Measurements from ENCODE around the gene SLC35B2. TPM values are rescaled to one million over a fixed set of nuclear protein-coding genes. Genes with fewer than 3 reads are reported as not detected.
A peak's percentile ranks its signal among the peaks of the same experiment; 100 is the strongest.

SLC35B2 gene
- total and polyA plus RNA-seq, 9 of the 15 experiments (the other 6 are each of a cell fraction or from before 2014, with no cell fraction given): 14.5 to 59.1 (median 47.1) TPM

DNA sequence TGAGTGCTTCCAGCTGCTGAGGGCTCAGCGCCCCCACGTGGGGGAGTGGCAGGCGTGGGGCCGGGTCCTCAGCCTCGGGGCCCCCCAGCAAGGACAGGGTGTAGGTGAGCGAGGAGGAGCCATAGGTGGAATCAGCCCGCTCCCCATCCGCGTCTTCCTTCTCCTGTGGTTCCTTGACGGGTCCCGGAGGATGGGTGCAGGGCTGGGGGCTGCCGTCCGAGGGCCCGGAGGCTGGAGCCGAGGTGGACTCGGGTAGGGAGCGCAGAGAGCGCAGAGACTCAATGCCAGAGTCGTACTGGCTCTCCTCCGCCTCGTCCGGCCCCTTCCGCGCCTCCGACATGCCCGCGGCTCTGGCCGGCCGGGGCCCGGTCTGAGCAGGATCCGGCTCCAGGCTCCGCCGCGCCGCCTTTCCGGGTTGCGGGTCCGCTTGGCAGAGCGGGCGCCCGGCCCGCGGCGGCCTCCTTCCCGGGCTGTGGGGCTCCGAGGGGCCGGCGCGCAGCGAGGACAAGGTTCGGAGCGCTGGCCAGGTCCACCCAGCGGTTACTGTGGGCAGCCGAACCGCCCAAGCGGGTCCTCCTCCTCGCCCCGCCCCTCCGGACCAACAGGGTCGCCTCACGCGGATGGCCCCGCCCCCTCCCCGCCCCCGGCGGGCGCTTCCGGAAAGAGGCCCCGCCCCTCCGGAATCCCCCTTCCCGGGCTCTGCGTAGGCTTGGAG is 7.8 kb upstream of the SLC35B2 start, which contains the start of gene NFKBIE (continued):
- TF ChIP-seq, protein P1, sequence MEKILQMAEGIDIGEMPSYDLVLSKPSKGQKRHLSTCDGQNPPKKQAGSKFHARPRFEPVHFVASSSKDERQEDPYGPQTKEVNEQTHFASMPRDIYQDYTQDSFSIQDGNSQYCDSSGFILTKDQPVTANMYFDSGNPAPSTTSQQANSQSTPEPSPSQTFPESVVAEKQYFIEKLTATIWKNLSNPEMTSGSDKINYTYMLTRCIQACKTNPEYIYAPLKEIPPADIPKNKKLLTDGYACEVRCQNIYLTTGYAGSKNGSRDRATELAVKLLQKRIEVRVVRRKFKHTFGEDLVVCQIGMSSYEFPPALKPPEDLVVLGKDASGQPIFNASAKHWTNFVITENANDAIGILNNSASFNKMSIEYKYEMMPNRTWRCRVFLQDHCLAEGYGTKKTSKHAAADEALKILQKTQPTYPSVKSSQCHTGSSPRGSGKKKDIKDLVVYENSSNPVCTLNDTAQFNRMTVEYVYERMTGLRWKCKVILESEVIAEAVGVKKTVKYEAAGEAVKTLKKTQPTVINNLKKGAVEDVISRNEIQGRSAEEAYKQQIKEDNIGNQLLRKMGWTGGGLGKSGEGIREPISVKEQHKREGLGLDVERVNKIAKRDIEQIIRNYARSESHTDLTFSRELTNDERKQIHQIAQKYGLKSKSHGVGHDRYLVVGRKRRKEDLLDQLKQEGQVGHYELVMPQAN (IDR thresholded peaks at IDR 0.05; ENCODE audit: borderline replicate concordance): peak; percentile 87
- TF ChIP-seq NONO (IDR thresholded peaks at IDR 0.05; ENCODE audit: low read depth in 2 of 2, low read length in 1 of 2): peak in 1 of 2 experiments; percentile 43; a peak in 2 of 4 replicates
- no peak for TF ChIP-seq NFE2L1 (tag; IDR thresholded peaks at IDR 0.05; ENCODE audit: borderline replicate concordance, low read depth)
- no peak for TF ChIP-seq TCF7 (IDR thresholded peaks at IDR 0.05; ENCODE audit: borderline replicate concordance)
- TF ChIP-seq, protein P2, sequence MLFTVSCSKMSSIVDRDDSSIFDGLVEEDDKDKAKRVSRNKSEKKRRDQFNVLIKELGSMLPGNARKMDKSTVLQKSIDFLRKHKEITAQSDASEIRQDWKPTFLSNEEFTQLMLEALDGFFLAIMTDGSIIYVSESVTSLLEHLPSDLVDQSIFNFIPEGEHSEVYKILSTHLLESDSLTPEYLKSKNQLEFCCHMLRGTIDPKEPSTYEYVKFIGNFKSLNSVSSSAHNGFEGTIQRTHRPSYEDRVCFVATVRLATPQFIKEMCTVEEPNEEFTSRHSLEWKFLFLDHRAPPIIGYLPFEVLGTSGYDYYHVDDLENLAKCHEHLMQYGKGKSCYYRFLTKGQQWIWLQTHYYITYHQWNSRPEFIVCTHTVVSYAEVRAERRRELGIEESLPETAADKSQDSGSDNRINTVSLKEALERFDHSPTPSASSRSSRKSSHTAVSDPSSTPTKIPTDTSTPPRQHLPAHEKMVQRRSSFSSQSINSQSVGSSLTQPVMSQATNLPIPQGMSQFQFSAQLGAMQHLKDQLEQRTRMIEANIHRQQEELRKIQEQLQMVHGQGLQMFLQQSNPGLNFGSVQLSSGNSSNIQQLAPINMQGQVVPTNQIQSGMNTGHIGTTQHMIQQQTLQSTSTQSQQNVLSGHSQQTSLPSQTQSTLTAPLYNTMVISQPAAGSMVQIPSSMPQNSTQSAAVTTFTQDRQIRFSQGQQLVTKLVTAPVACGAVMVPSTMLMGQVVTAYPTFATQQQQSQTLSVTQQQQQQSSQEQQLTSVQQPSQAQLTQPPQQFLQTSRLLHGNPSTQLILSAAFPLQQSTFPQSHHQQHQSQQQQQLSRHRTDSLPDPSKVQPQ (CRISPR knock-in tag; IDR thresholded peaks at IDR 0.05; ENCODE audit: borderline replicate concordance): no peak
- TF ChIP-seq HDAC8 (tag; IDR thresholded peaks at IDR 0.05): no peak
- no peak for TF ChIP-seq ESRRB (CRISPR knock-in tag; IDR thresholded peaks at IDR 0.05; ENCODE audit: borderline replicate concordance)
- TF ChIP-seq, protein P3, sequence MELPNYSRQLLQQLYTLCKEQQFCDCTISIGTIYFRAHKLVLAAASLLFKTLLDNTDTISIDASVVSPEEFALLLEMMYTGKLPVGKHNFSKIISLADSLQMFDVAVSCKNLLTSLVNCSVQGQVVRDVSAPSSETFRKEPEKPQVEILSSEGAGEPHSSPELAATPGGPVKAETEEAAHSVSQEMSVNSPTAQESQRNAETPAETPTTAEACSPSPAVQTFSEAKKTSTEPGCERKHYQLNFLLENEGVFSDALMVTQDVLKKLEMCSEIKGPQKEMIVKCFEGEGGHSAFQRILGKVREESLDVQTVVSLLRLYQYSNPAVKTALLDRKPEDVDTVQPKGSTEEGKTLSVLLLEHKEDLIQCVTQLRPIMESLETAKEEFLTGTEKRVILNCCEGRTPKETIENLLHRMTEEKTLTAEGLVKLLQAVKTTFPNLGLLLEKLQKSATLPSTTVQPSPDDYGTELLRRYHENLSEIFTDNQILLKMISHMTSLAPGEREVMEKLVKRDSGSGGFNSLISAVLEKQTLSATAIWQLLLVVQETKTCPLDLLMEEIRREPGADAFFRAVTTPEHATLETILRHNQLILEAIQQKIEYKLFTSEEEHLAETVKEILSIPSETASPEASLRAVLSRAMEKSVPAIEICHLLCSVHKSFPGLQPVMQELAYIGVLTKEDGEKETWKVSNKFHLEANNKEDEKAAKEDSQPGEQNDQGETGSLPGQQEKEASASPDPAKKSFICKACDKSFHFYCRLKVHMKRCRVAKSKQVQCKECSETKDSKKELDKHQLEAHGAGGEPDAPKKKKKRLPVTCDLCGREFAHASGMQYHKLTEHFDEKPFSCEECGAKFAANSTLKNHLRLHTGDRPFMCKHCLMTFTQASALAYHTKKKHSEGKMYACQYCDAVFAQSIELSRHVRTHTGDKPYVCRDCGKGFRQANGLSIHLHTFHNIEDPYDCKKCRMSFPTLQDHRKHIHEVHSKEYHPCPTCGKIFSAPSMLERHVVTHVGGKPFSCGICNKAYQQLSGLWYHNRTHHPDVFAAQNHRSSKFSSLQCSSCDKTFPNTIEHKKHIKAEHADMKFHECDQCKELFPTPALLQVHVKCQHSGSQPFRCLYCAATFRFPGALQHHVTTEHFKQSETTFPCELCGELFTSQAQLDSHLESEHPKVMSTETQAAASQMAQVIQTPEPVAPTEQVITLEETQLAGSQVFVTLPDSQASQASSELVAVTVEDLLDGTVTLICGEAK (IDR thresholded peaks at IDR 0.05): no peak; the same call in 1 of the 2 replicates
- TF ChIP-seq, protein P3 (CRISPR knock-in tag; IDR thresholded peaks at IDR 0.05): no peak
- TF ChIP-seq CBX5 (IDR thresholded peaks at IDR 0.05; ENCODE audit: borderline replicate concordance, low read depth): no peak
- TF ChIP-seq, protein P4, sequence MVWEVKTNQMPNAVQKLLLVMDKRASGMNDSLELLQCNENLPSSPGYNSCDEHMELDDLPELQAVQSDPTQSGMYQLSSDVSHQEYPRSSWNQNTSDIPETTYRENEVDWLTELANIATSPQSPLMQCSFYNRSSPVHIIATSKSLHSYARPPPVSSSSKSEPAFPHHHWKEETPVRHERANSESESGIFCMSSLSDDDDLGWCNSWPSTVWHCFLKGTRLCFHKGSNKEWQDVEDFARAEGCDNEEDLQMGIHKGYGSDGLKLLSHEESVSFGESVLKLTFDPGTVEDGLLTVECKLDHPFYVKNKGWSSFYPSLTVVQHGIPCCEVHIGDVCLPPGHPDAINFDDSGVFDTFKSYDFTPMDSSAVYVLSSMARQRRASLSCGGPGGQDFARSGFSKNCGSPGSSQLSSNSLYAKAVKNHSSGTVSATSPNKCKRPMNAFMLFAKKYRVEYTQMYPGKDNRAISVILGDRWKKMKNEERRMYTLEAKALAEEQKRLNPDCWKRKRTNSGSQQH (CRISPR knock-in tag; IDR thresholded peaks at IDR 0.05): no peak

Measured in K562 (cell line).